LNCaP clone FGC (cell line): ENCODE data around the gene GUCY2D.

Experiments used
- DNase-seq: peaks from one replicate; pipeline ENCODE4 v3.0.0-alpha.2; 2011; ENCODE audit warnings: low read depth
- H3K4me3 ChIP-seq: 2 replicates; pipeline ENCODE4 v1.5.1; 2011; ENCODE audit warnings: mild to moderate bottlenecking, low read depth, low read length, control low read depth
- CTCF ChIP-seq: IDR thresholded peaks from 2 replicates; pipeline ENCODE4 v1.5.1; 2012; ENCODE audit warnings: mild to moderate bottlenecking; ENCODE audit not compliant: control insufficient read depth, insufficient read depth; ENCODE audit errors: extremely low read depth

GUCY2D gene

GRCh38 chr17:8016632-8017424, 14.4 kb downstream of the GUCY2D start:
- DNase-seq = no peak
- TF ChIP-seq CTCF = peak; percentile 59
- H3K4me3 ChIP-seq = no peak overlapping the region

- no peak for TF ChIP-seq CTCF
Measured at GRCh38 chr17:8018436-8018835, 16.0 kb downstream of the GUCY2D start.

GRCh38 chr17:8019166-8019565, 16.8 kb downstream of the GUCY2D start:
- TF ChIP-seq CTCF = no peak
- no peak overlapping the region for H3K4me3 ChIP-seq
- DNase-seq = no peak

More at GRCh38 chr17:8018436-8018835, 16.0 kb downstream of the GUCY2D start:
- DNase-seq = no peak
- no peak overlapping the region for H3K4me3 ChIP-seq

- DNase-seq = no peak
- TF ChIP-seq CTCF = no peak
Measured at GRCh38 chr17:8019665-8020650, 17.5 kb downstream of the GUCY2D start.

GRCh38 chr17:8020776-8021564, 18.6 kb downstream of the GUCY2D start:
- no peak for DNase-seq
- no peak overlapping the region for H3K4me3 ChIP-seq
- TF ChIP-seq CTCF = no peak

More at GRCh38 chr17:8019665-8020650, 17.5 kb downstream of the GUCY2D start:
- H3K4me3 ChIP-seq = no peak overlapping the region

GRCh38 chr17:8021565-8022359, 19.3 kb downstream of the GUCY2D start:
- DNase-seq = no peak
- H3K4me3 ChIP-seq = no peak overlapping the region
- no peak for TF ChIP-seq CTCF
